Loucy (cell line): ENCODE measurements around the gene DOCK6.

Source experiments
- H2AFZ ChIP-seq: fragments of 200-600 bp; sonication (generic); 2 replicates; pipeline ENCODE4 v1.6.0; 2016; ENCODE audit warnings: antibody characterized with exemption, mild to moderate bottlenecking, low read length, moderate library complexity
- H3F3A ChIP-seq: fragments of 200-600 bp; 2 replicates; pipeline ENCODE4 v1.6.0; 2016; ENCODE audit warnings: antibody characterized with exemption, low read depth, mild to moderate bottlenecking
- H3K27me3 ChIP-seq: fragments of 200-600 bp; sonication (generic); 2 replicates; pipeline ENCODE4 v1.6.1; 2014; ENCODE audit warnings: low read length, mild to moderate bottlenecking; ENCODE audit not compliant: insufficient read depth, poor library complexity, severe bottlenecking
- H3K36me3 ChIP-seq: fragments of 200-600 bp; sonication (generic); 2 replicates; pipeline ENCODE4 v1.6.1; 2016; ENCODE audit warnings: low read length; ENCODE audit not compliant: insufficient read depth
- H3K4me1 ChIP-seq: fragments of 200-600 bp; sonication (generic); 2 replicates; pipeline ENCODE4 v1.5.1; 2014; ENCODE audit warnings: low read length, mild to moderate bottlenecking; ENCODE audit not compliant: insufficient read depth, poor library complexity, severe bottlenecking
- H3K4me2 ChIP-seq: fragments of 200-600 bp; sonication (generic); 2 replicates; pipeline ENCODE4 v1.6.0; 2014; ENCODE audit warnings: antibody characterized with exemption, low read length, low read depth, mild to moderate bottlenecking; ENCODE audit not compliant: poor library complexity, severe bottlenecking
- H3K4me3 ChIP-seq: fragments of 200-600 bp; sonication (generic); 2 replicates; pipeline ENCODE4 v1.5.1; 2014; ENCODE audit warnings: low read length, mild to moderate bottlenecking, mixed read lengths; ENCODE audit not compliant: poor library complexity, severe bottlenecking
- H3K79me2 ChIP-seq: fragments of 200-600 bp; sonication (generic); 2 replicates; pipeline ENCODE4 v1.6.1; 2014; ENCODE audit warnings: low read length; ENCODE audit not compliant: insufficient read depth
- H3K9ac ChIP-seq: fragments of 200-600 bp; sonication (generic); 2 replicates; pipeline ENCODE4 v1.6.0; 2014; ENCODE audit warnings: mild to moderate bottlenecking, low read depth, low read length, moderate library complexity; ENCODE audit not compliant: poor library complexity, severe bottlenecking
- H3K9me2 ChIP-seq: fragments of 200-600 bp; sonication (generic); replicated peaks from 2 replicates; pipeline ENCODE4 v1.6.1; 2016; ENCODE audit warnings: low read depth, low read length, mixed read lengths
- H3K9me3 ChIP-seq: fragments of 200-600 bp; sonication (generic); 2 replicates; pipeline ENCODE4 v1.6.1; 2014; ENCODE audit warnings: mild to moderate bottlenecking, antibody characterized with exemption, low read length, low read depth; ENCODE audit not compliant: insufficient read depth
- H4K20me1 ChIP-seq: fragments of 200-600 bp; sonication (generic); 2 replicates; pipeline ENCODE4 v1.6.0; 2014; ENCODE audit warnings: antibody characterized with exemption, low read length, mild to moderate bottlenecking; ENCODE audit not compliant: insufficient read depth, poor library complexity, severe bottlenecking
- CTCF ChIP-seq: fragments of 200-600 bp; sonication (generic); conservative IDR thresholded peaks from 2 replicates; pipeline ENCODE4 v1.5.1; 2014; ENCODE audit warnings: mild to moderate bottlenecking, antibody characterized with exemption, low read length
- EZH2phosphoT487 ChIP-seq: fragments of 200-600 bp; IDR thresholded peaks from 2 replicates; pipeline ENCODE4 v1.6.1; 2018; ENCODE audit warnings: antibody characterized with exemption, mild to moderate bottlenecking, moderate library complexity, borderline replicate concordance

The DOCK6 gene

GRCh38 chr19:11221082-11221598 is 41.2 kb downstream of the DOCK6 start:
- Histone ChIP-seq H3K4me2 (no peak overlapping the region), H3K4me3 (no peak overlapping the region), H3K9me2 (no peaks in the 10 kb centered on the region), H3K9ac (no peak overlapping the region), H3K79me2 (no peaks in the 10 kb centered on the region), H3K36me3 (no peaks in the 10 kb centered on the region), H3K9me3 (no peaks in the 10 kb centered on the region), H2AFZ (no peak overlapping the region), H3K4me1 (no peaks in the 10 kb centered on the region), H4K20me1 (no peaks in the 10 kb centered on the region), H3K27me3 (no peaks in the 10 kb centered on the region), H3F3A (no peaks in the 10 kb centered on the region)
- no peak for TF ChIP-seq EZH2phosphoT487
- no peak for TF ChIP-seq CTCF

DNA sequence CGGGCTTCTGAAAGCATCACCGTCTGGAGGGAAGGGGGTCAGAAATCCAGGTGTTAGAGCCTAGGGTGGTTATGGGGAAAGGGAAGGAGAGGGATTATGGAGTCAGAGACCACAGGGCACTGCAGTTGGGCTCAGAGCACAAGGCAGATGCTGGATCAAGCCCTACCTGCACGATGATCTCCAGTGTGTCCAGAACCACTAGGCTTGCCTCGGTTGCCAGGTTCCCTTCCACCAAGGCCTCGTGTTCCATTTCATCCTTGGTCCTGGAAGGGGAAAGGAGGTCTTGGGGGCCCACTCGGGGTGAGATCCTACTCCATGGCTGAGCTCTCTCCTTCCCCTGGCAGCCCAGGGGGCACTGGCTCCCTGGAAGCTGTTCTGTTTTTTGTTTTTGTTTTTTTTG is 47.9 kb downstream of the DOCK6 start:
- H3K9ac ChIP-seq: no peak overlapping the region

DNA sequence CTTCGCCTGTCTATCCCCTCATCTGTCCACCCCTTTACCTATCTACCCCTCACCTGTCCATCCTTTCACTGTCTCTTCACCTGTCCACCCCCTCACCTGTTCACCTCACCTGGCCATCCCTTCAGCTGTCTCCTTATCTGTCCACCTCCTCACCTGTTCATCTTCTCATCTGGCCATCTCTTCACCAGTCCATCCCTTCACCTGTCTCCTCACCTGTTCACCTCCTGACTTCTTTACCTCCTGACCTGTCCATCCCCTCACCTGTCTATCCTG is 51.7 kb downstream of the DOCK6 start:
- no peaks in the 10 kb centered on the region for H3K9me2 ChIP-seq
- H3K4me3 ChIP-seq: no peak overlapping the region
- no peaks in the 10 kb centered on the region for H3K36me3 ChIP-seq
- no peaks in the 10 kb centered on the region for H3K79me2 ChIP-seq
- H3K9me3 ChIP-seq: no peaks in the 10 kb centered on the region
- no peak overlapping the region for H3K9ac ChIP-seq
- H3K4me1 ChIP-seq: no peaks in the 10 kb centered on the region
- no peaks in the 10 kb centered on the region for H3F3A ChIP-seq
- no peaks in the 10 kb centered on the region for H3K27me3 ChIP-seq
- no peaks in the 10 kb centered on the region for H4K20me1 ChIP-seq
- H3K4me2 ChIP-seq: no peak overlapping the region
- no peak overlapping the region for H2AFZ ChIP-seq
- TF ChIP-seq EZH2phosphoT487: no peak
- TF ChIP-seq CTCF: no peak

More for the DNA sequence above, 47.9 kb downstream of the DOCK6 start:
- no peak for TF ChIP-seq CTCF
- no peak overlapping the region for H3K4me3 ChIP-seq
- no peaks in the 10 kb centered on the region for H3K9me3 ChIP-seq
- H3K79me2 ChIP-seq: no peaks in the 10 kb centered on the region
- no peaks in the 10 kb centered on the region for H3K36me3 ChIP-seq
- no peaks in the 10 kb centered on the region for H3K27me3 ChIP-seq
- no peak overlapping the region for H3K4me2 ChIP-seq
- no peaks in the 10 kb centered on the region for H3K4me1 ChIP-seq
- no peaks in the 10 kb centered on the region for H4K20me1 ChIP-seq
- no peak overlapping the region for H2AFZ ChIP-seq
- no peaks in the 10 kb centered on the region for H3F3A ChIP-seq
- no peaks in the 10 kb centered on the region for H3K9me2 ChIP-seq
